H9 (cell line): ENCODE measurements around the gene ZNF503. TPM values are rescaled to one million over a fixed set of nuclear protein-coding genes. Genes with fewer than 3 reads are reported as not detected.

Source experiments
- DNase-seq: peaks from one replicate; pipeline ENCODE4 v3.0.0-alpha.2; 2017
- H2AFZ ChIP-seq: one replicate; pipeline ENCODE4 v1.6.1; 2013; ENCODE audit warnings: mild to moderate bottlenecking, low read length, control low read depth, moderate library complexity
- H2AK5ac ChIP-seq: 2 replicates; pipeline ENCODE4 v1.6.1; 2013; ENCODE audit warnings: low read length, control low read depth, mixed read lengths; ENCODE audit not compliant: insufficient read length
- H2BK120ac ChIP-seq: one replicate; pipeline ENCODE4 v1.6.1; 2013; ENCODE audit warnings: low read depth, mild to moderate bottlenecking, low read length, control low read depth, inconsistent platforms; ENCODE audit not compliant: poor library complexity, severe bottlenecking
- H2BK12ac ChIP-seq: 2 replicates; pipeline ENCODE4 v1.6.1; 2013; ENCODE audit warnings: low read length, control low read depth, mixed read lengths, low read depth; ENCODE audit not compliant: insufficient read length
- H2BK15ac ChIP-seq: 2 replicates; pipeline ENCODE4 v1.6.1; 2013; ENCODE audit warnings: low read depth, low read length, control low read depth
- H2BK20ac ChIP-seq: one replicate; pipeline ENCODE4 v1.6.1; 2013; ENCODE audit warnings: low read depth, mild to moderate bottlenecking, low read length, control low read depth, inconsistent platforms; ENCODE audit not compliant: poor library complexity, severe bottlenecking
- H2BK5ac ChIP-seq: 2 replicates; pipeline ENCODE4 v1.6.1; 2013; ENCODE audit warnings: low read length, control low read depth, mixed read lengths; ENCODE audit not compliant: insufficient read length
- H3K14ac ChIP-seq: 2 replicates; pipeline ENCODE4 v1.6.1; 2013; ENCODE audit warnings: low read length, control low read depth; ENCODE audit not compliant: insufficient read depth
- H3K18ac ChIP-seq: 2 replicates; pipeline ENCODE4 v1.6.1; 2013; ENCODE audit warnings: low read depth, mild to moderate bottlenecking, mixed read lengths, low read length, control low read depth; ENCODE audit not compliant: insufficient read length
- H3K23ac ChIP-seq: 2 replicates; pipeline ENCODE4 v1.6.1; 2013; ENCODE audit warnings: low read length, control low read depth, mixed read lengths, low read depth; ENCODE audit not compliant: insufficient read length
- H3K23me2 ChIP-seq: 2 replicates; pipeline ENCODE4 v1.6.1; 2013; ENCODE audit warnings: low read depth, mild to moderate bottlenecking, mixed read lengths, low read length, control low read depth; ENCODE audit not compliant: insufficient read length, poor library complexity, severe bottlenecking
- H3K27ac ChIP-seq: 2 replicates; pipeline ENCODE4 v1.5.1; 2013; ENCODE audit warnings: low read length, control low read depth, mixed read lengths, low read depth; ENCODE audit not compliant: insufficient read length
- H3K27me3 ChIP-seq: 2 replicates; pipeline ENCODE4 v1.6.1; 2013; ENCODE audit warnings: low read length, control low read depth, inconsistent platforms; ENCODE audit not compliant: insufficient read depth
- H3K4ac ChIP-seq: 2 replicates; pipeline ENCODE4 v1.6.1; 2013; ENCODE audit warnings: low read depth, mild to moderate bottlenecking, control low read depth, inconsistent platforms, low read length, moderate library complexity
- H3K4me1 ChIP-seq: 2 replicates; pipeline ENCODE4 v1.6.1; 2013; ENCODE audit warnings: low read length, control low read depth, inconsistent platforms; ENCODE audit not compliant: insufficient read depth
- H3K4me2 ChIP-seq: 2 replicates; pipeline ENCODE4 v1.6.1; 2013; ENCODE audit warnings: low read length, control low read depth, mixed read lengths; ENCODE audit not compliant: insufficient read length, insufficient read depth
- H3K56ac ChIP-seq: 2 replicates; pipeline ENCODE4 v1.6.1; 2013; ENCODE audit warnings: low read depth, mild to moderate bottlenecking, mixed read lengths, low read length, control low read depth; ENCODE audit not compliant: insufficient read length
- H3K79me1 ChIP-seq: 2 replicates; pipeline ENCODE4 v1.6.1; 2013; ENCODE audit warnings: low read depth, mild to moderate bottlenecking, moderate library complexity, low read length, control low read depth, inconsistent platforms; ENCODE audit not compliant: insufficient read depth, poor library complexity, severe bottlenecking
- H3K79me2 ChIP-seq: 2 replicates; pipeline ENCODE4 v1.6.1; 2013; ENCODE audit warnings: low read length, control low read depth, inconsistent platforms; ENCODE audit not compliant: insufficient read depth
- H3K9ac ChIP-seq: 2 replicates; pipeline ENCODE4 v1.6.1; 2013; ENCODE audit warnings: low read length, control low read depth, mixed read lengths; ENCODE audit not compliant: insufficient read length; ENCODE audit errors: extremely low read depth
- H3K9me3 ChIP-seq: one replicate; pipeline ENCODE4 v1.6.1; 2013; ENCODE audit warnings: low read depth, low read length, inconsistent platforms; ENCODE audit not compliant: control insufficient read depth
- H3T11ph ChIP-seq: one replicate; pipeline ENCODE4 v1.6.1; 2013; ENCODE audit warnings: mild to moderate bottlenecking, low read length, control low read depth, inconsistent platforms
- H4K20me1 ChIP-seq: one replicate; pipeline ENCODE4 v1.6.1; 2013; ENCODE audit not compliant: control insufficient read depth, insufficient read length, insufficient read depth
- H4K5ac ChIP-seq: 2 replicates; pipeline ENCODE4 v1.6.1; 2013; ENCODE audit warnings: low read depth, mild to moderate bottlenecking, mixed read lengths, low read length, control low read depth; ENCODE audit not compliant: insufficient read length
- H4K8ac ChIP-seq: replicated peaks from 2 replicates; pipeline ENCODE4 v1.6.1; 2013; ENCODE audit warnings: low read length, control low read depth, mixed read lengths, low read depth; ENCODE audit not compliant: insufficient read length
- H4K91ac ChIP-seq: 2 replicates; pipeline ENCODE4 v1.6.1; 2013; ENCODE audit warnings: low read depth, mild to moderate bottlenecking, moderate library complexity, mixed read lengths, low read length, control low read depth; ENCODE audit not compliant: insufficient read length
- H3K27ac Mint-ChIP-seq, 3 experiments: 2 replicates in 2 of 3; 3 replicates in 1 of 3; pipeline ENCODE4 v1.8.0; 2020 to 2021; ENCODE audit warnings: mixed read lengths in 3 of 3, mild to moderate bottlenecking in 1 of 3, moderate library complexity in 1 of 3
- H3K27me3 Mint-ChIP-seq: 2 replicates; pipeline ENCODE4 v1.8.0; 2021; ENCODE audit warnings: low read depth, mild to moderate bottlenecking, moderate library complexity, mixed read lengths
- H3K36me3 Mint-ChIP-seq, 3 experiments: 2 replicates in 2 of 3; 3 replicates in 1 of 3; pipeline ENCODE4 v1.8.0; 2020 to 2021; ENCODE audit warnings: low read depth in 3 of 3, mixed read lengths in 3 of 3; ENCODE audit not compliant: insufficient read depth in 1 of 3
- H3K4me1 Mint-ChIP-seq, 2 experiments: 2 replicates each; pipeline ENCODE4 v1.8.0; 2020; ENCODE audit warnings: mixed read lengths in 2 of 2
- H3K4me3 Mint-ChIP-seq, 2 experiments: 2 replicates in 1 of 2; 3 replicates in 1 of 2; pipeline ENCODE4 v1.8.0; 2020 to 2021; ENCODE audit warnings: mild to moderate bottlenecking in 2 of 2, mixed read lengths in 2 of 2, moderate library complexity in 1 of 2
- H3K9me3 Mint-ChIP-seq, 2 experiments: 2 replicates in 1 of 2; 3 replicates in 1 of 2; pipeline ENCODE4 v1.8.0; 2020; ENCODE audit warnings: mild to moderate bottlenecking in 2 of 2, mixed read lengths in 2 of 2, moderate library complexity in 1 of 2
- CTCF ChIP-seq: fragments of 200-600 bp; sonication (generic); conservative IDR thresholded peaks from 3 replicates; pipeline ENCODE4 v1.8.0; 2021; ENCODE audit warnings: antibody characterized with exemption, mild to moderate bottlenecking
- WGBS: extraction: QIAGEN DNeasy Blood & Tissue Kit; methylation state at CpG from one replicate; pipeline ENCODE4 v1.1.7; 2013; ENCODE audit warnings: missing lambda C conversion rate, low lambda C conversion rate, mixed read lengths; ENCODE audit not compliant: insufficient read length; ENCODE audit errors: extremely low coverage; 5-methylcytosine and 5-hydroxymethylcytosine counted together
- total RNA-seq: library from RNA; stranded (reverse); gene quantifications from 2 replicates; pipeline ENCODE4 v1.2.1, GENCODE V29; 2021

The ZNF503 gene
- total RNA-seq, 1 experiment from 2014 or later, result 0.09 TPM

DNA sequence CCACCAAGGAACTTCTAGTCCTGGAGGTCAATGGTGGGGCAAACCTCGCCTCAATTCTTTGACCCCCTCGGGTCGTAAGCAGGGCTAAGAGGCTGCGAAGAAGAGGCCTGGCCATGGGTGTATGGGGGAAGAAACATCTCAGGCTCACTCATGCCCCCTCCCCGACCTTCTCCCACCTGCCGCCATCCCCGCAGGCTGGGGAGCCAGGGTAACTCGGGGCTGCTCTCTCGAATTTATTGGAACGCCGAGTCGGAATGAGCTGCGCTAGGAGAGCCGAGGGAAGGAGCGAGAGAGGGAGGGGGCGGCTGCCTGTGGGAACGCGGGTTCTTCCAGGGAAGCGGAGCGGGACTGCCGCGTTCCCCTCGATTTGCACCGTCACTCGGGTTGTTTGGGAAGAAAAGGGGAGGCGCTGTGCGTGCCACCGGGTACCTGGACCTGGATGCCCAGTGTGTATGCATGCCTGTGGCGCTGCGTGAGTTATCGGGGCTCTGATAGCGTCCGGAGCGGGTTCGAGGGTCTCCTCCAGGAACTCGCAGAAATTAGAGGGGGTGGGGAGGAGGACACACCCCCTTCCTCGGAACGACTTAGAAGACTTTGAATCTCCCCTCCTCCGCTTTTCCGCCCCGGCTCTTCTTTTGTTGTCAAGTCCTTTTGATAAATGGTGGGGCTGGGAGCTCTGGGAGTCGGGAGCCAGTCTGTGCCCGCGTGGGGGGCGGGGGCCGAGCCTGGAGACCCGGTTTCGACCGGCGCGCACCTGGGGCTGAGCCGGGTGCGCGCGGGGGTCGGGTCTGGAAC is 1.8 kb upstream of the ZNF503 start:
- Histone ChIP-seq H2BK12ac (no peak overlapping the region), H3K18ac (no peak overlapping the region), H2AFZ (no peak overlapping the region), H4K91ac (no peak overlapping the region), H3K14ac (no peak overlapping the region), H4K8ac (no peak overlapping the region), H3K27me3 (peaks cover 78% of the 10 kb centered on the region), H3K79me1 (no peaks in the 10 kb centered on the region), H3K9ac (no peak overlapping the region), H4K20me1 (no peaks in the 10 kb centered on the region), H2BK15ac (no peak overlapping the region; the same call in 1 of the 2 replicates), H2BK5ac (no peak overlapping the region), H3K79me2 (no peaks in the 10 kb centered on the region), H3K4me1 (no peaks in the 10 kb centered on the region; the same call in 1 of the 2 replicates), H3K4me2 (peak overlapping the region; percentile 84), H3K4ac (no peak overlapping the region), H2BK20ac (no peak overlapping the region), H4K5ac (no peak overlapping the region), H3T11ph (no peak overlapping the region), H3K56ac (no peak overlapping the region), H2AK5ac (no peak overlapping the region), H3K23me2 (peaks cover 44% of the 10 kb centered on the region), H3K23ac (no peak overlapping the region), H3K9me3 (no peaks in the 10 kb centered on the region), H3K27ac (no peak overlapping the region), H2BK120ac (no peak overlapping the region)
- DNase-seq, result peak; percentile 55
- Mint-ChIP-seq H3K27ac (no peak overlapping the region), H3K4me1 (peaks cover 33 to 47% of the 10 kb centered on the region in 2 experiments), H3K9me3 (peaks cover 0 to 2% of the 10 kb centered on the region in 2 experiments; a peak in 2 of 5 replicates), H3K27me3 (peaks cover 97% of the 10 kb centered on the region), H3K4me3 (peak overlapping the region; percentile 63 to 87), H3K36me3 (no peaks in the 10 kb centered on the region; a peak in 1 of 7 replicates)
- WGBS, result no CpG with 5 or more reads among the region's 56 CpGs
- TF ChIP-seq CTCF, result no peak
